ENCODE measurements around the gene FBXW2.

The FBXW2 gene

GRCh38 chr9:120787933-120788332, 5.3 kb downstream of the FBXW2 start:
- Histone ChIP-seq H3K4me3 (ENCODE audit: low read depth, low read length) (no peak overlapping the region), H3K36me3 (peaks cover 65% of the 10 kb centered on the region), H3K9me3 (ENCODE audit: severe bottlenecking) (no peaks in the 10 kb centered on the region), H3K27me3 (ENCODE audit: insufficient read depth, low read depth, severe bottlenecking) (no peaks in the 10 kb centered on the region), H3K27ac (no peak overlapping the region)
- TF ChIP-seq, protein P1, sequence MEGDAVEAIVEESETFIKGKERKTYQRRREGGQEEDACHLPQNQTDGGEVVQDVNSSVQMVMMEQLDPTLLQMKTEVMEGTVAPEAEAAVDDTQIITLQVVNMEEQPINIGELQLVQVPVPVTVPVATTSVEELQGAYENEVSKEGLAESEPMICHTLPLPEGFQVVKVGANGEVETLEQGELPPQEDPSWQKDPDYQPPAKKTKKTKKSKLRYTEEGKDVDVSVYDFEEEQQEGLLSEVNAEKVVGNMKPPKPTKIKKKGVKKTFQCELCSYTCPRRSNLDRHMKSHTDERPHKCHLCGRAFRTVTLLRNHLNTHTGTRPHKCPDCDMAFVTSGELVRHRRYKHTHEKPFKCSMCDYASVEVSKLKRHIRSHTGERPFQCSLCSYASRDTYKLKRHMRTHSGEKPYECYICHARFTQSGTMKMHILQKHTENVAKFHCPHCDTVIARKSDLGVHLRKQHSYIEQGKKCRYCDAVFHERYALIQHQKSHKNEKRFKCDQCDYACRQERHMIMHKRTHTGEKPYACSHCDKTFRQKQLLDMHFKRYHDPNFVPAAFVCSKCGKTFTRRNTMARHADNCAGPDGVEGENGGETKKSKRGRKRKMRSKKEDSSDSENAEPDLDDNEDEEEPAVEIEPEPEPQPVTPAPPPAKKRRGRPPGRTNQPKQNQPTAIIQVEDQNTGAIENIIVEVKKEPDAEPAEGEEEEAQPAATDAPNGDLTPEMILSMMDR (IDR thresholded peaks at IDR 0.05; ENCODE audit: low read depth, low read length) = no peak
- no peak for DNase-seq

DNA sequence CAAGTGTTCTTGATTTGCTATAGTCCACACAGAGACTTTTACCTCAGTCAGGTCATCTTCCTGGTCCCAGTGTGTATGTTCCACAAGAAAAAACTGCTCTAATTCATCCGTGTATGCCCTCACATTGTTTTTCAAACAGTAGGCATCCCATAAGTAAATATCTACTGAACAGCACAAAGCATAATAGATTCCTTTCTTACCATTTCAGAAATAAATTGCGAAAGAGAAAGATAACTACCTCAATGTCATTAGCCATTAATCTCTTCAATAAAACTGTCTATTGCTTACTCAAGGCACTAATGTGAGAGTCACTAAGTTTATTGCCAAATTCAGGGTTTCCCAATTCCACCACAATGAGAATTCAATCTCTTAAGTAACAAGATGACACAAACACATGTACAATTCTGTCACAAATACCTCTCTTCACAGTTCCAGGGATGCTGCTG, 9.6 kb downstream of the FBXW2 start:
- H3K4me3 ChIP-seq (ENCODE audit: low read depth, low read length) = no peak overlapping the region
- peaks cover 61% of the 10 kb centered on the region for H3K36me3 ChIP-seq
- H3K27me3 ChIP-seq (ENCODE audit: insufficient read depth, low read depth, severe bottlenecking) = no peaks in the 10 kb centered on the region
- TF ChIP-seq, protein P1 (IDR thresholded peaks at IDR 0.05; ENCODE audit: low read depth, low read length) = no peak
- no peak for DNase-seq
- no peaks in the 10 kb centered on the region for H3K9me3 ChIP-seq (ENCODE audit: severe bottlenecking)
- H3K27ac ChIP-seq = no peak overlapping the region

- H3K27ac ChIP-seq = no peak overlapping the region
- no peak overlapping the region for H3K4me3 ChIP-seq (ENCODE audit: low read depth, low read length)
- DNase-seq = no peak
- H3K27me3 ChIP-seq (ENCODE audit: insufficient read depth, low read depth, severe bottlenecking) = no peaks in the 10 kb centered on the region
- peaks cover 57% of the 10 kb centered on the region for H3K36me3 ChIP-seq
- TF ChIP-seq, protein P1 (IDR thresholded peaks at IDR 0.05; ENCODE audit: low read depth, low read length) = no peak
- no peaks in the 10 kb centered on the region for H3K9me3 ChIP-seq (ENCODE audit: severe bottlenecking)
Observed at GRCh38 chr9:120781236-120781635, 12.0 kb downstream of the FBXW2 start.

GRCh38 chr9:120780367-120780766, 12.8 kb downstream of the FBXW2 start:
- DNase-seq = no peak
- no peak overlapping the region for H3K4me3 ChIP-seq (ENCODE audit: low read depth, low read length)
- peaks cover 58% of the 10 kb centered on the region for H3K36me3 ChIP-seq
- no peaks in the 10 kb centered on the region for H3K27me3 ChIP-seq (ENCODE audit: insufficient read depth, low read depth, severe bottlenecking)
- H3K9me3 ChIP-seq (ENCODE audit: severe bottlenecking) = no peaks in the 10 kb centered on the region
- TF ChIP-seq, protein P1 (IDR thresholded peaks at IDR 0.05; ENCODE audit: low read depth, low read length) = no peak
- H3K27ac ChIP-seq = no peak overlapping the region

DNA sequence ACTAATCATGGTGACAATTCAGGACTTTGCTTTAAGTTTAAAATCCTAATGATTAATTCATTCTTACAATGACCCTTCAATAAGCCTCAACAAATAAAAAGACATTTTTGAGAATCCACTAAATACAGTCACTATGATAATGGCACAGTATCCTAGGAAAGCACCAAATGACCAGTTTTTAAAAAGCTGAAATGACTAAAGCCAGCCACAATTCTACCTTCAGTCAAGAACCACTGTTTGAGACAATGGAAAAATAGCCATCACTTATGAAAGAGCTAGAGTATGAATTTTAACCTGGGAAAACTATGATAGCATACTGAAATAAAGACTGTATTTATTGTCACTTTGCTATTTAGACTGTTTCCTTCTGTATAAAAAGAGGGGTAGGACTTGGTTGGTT, 14.0 kb downstream of the FBXW2 start:
- Histone ChIP-seq H3K27me3 (ENCODE audit: insufficient read depth, low read depth, severe bottlenecking) (no peaks in the 10 kb centered on the region), H3K4me3 (ENCODE audit: low read depth, low read length) (no peak overlapping the region), H3K9me3 (ENCODE audit: severe bottlenecking) (no peaks in the 10 kb centered on the region), H3K36me3 (peaks cover 63% of the 10 kb centered on the region), H3K27ac (no peak overlapping the region)
- DNase-seq = no peak
- TF ChIP-seq, protein P1 (IDR thresholded peaks at IDR 0.05; ENCODE audit: low read depth, low read length) = no peak

- Histone ChIP-seq H3K27ac (no peak overlapping the region), H3K36me3 (peaks cover 63% of the 10 kb centered on the region), H3K9me3 (ENCODE audit: severe bottlenecking) (no peaks in the 10 kb centered on the region), H3K4me3 (ENCODE audit: low read depth, low read length) (no peak overlapping the region), H3K27me3 (ENCODE audit: insufficient read depth, low read depth, severe bottlenecking) (no peaks in the 10 kb centered on the region)
- TF ChIP-seq, protein P1 (IDR thresholded peaks at IDR 0.05; ENCODE audit: low read depth, low read length) = no peak
- DNase-seq = no peak
Observed at GRCh38 chr9:120778758-120779157, 14.5 kb downstream of the FBXW2 start.

Data from WERI-Rb-1 (cell line).